Daoy (cell line): ENCODE measurements around the gene WDFY1. TPM values are rescaled to one million over a fixed set of nuclear protein-coding genes. Genes with fewer than 3 reads are reported as not detected.
A peak's percentile ranks its signal among the peaks of the same experiment; 100 is the strongest.
"Not testable (repeated sequence)": the region's sequence is repeated elsewhere in the genome, so short reads cannot be mapped to it uniquely, and the experiment has no call there.

Source experiments
- DNase-seq: peaks from one replicate; pipeline ENCODE4 v3.0.0-alpha.2; 2015; ENCODE audit warnings: low read depth
- total RNA-seq: library from RNA; depleted of rRNA; stranded (reverse); fragments of >200 nt; shearing (Covaris generic); gene quantifications from 2 replicates; pipeline ENCODE4 v1.2.3, GENCODE V29; 2014

WDFY1 gene
- total RNA-seq, 1 experiment from 2014 or later, result 24.3 TPM

DNA sequence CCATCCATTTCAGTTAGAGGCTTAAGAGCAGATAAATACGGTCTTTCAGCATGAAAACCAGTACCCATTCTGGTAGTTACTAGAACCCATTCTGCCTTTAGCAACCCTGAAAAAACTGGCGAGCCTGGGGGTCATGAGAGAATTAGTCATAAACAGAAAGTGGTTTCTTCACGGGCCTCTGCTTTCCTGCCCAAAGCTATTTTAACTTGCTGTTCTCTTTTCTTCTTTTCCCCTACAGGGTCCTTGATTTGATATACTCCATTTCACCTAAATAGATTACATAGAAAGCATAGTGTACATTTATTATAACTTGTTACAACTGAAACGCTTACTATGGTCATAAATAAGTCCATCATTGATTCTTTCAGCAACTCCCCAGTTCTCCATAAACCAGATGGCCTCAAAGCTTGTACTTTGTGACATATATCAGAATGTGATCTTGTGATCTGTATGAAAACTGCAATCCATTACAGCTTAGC, 48.3 kb downstream of the WDFY1 start:
- peak; percentile 54 for DNase-seq

DNA sequence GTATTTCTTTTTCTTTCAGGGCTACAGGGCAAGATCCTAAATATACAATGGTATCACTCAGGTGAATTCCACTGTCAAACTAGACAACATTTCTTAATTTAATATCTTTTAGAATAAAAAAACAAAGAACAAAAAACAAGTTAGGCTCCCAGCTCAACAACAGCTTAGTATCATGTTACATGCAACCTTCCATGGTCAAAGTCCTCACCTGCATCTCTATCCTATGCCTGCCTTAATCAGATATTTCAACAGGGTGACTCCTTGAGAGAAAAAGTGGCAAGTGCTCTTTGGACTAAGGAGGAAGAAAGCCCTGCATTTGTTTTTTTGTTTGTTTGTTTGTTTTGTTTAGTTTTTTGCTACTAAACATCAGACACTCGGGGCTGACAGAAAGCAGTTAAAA, 50.2 kb downstream of the WDFY1 start:
- no peak for DNase-seq

DNA sequence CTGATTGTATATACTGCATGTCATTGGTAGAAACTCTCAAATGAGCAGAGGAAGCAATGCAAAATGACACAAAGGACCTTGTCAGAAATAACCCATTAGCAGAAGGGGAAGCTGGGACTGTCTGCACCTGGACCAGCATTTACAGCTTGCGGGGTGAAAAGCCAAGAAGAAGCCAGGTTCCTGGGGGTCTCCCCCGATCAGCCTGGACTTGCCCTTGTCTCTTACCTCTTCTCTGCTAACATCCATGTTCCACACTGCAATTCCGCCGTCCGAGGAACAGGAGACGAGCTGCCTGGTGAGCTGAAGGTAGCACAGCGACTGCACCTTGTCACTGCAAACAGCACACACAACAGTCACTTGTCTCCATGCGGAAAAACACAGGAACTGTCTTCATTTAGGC, 51.1 kb downstream of the WDFY1 start:
- no peak for DNase-seq

DNA sequence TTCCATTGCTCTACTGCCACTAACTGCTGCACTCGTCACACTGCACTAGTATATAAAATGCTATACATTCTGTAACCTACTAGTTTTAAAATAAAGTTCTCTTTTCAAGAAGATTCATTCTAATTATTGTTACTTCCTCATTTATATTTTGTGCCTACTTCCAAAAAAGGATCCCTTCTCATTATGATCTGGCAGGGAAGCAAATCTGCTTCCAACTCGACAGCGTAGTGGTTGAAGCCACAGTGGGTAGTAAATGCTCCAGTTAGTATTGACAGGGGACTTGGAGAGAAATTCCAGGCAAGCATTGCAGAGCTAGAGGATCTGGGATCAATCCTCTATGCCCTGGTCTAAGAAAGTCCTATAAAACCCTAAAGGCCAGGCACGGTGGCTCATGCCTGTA, 54.4 kb downstream of the WDFY1 start:
- DNase-seq, result no peak

DNA sequence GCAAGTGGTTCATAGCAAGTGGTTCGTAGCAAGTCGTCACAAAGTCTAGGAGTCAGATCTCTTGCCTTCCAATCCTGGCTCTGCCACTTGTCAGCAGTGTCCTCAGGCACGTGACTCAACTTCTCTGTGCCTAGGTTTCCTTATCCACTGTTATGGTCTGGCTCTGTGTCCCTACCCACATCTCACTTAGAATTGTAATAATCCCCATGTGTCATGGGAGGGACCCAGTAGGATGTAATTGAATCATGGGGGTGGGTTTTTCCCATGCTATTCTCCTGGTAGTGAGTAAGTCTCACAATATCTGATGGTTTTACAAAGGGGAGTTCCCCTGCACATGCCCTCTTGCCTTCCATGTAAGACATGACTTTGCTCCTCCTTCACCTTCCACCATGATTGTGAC, 55.9 kb downstream of the WDFY1 start:
- DNase-seq, result no peak

DNA sequence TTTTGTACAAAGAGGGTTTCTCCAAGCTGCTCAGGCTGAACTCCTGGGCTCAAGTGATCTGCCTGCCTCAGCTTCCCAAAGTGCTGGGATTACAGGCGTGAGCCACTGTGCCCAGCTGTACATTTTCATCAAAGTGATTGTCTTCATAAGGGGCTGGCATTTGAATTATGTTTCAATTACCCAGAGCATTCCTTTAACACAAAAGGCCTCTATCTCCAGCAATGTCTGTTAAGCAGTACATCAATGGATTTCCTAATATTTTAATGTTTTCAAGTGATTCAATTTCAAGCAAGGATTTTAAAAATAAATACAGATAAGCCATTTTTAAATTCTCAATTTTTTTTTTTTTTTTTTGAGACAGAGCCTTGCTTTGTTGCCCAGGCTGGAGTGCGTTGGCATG, 56.9 kb downstream of the WDFY1 start:
- no peak for DNase-seq

DNA sequence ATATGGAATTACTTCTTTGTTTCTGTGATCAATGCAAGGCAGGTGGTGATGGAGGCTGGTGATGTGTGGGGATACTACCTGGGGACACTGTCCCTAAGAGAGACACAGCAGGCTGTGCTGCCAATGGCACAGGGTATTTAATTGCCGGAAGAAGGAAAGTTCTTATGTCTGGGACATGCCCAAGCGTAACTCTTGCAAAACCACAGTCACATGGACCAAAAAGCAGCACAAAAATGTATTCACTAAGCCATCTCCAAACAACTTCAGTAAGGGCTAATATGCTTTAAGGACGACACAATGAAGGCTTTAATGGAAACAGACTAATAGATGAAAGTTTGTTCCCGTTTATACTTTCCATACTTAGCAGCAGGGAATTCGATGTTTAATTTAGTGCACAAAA, 58.0 kb downstream of the WDFY1 start:
- DNase-seq, result no peak

DNA sequence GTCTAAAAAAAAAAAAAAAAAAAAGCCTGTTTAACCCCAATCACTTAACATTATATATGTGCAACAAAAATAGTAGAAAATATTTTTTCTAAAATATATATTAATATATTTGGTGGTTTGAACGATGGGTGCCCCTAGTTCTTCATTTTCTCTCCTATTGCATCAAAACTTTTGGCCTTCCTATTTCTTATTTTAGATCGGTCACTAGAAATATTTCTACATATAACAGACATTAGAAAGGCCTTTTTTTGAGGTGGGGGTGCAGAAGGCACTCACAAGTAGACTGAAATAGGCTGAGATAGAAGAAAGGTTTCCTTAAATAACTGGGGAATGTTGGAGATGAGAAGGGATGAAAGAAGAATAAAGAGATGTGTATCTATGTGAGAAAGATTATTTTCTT, 58.4 kb downstream of the WDFY1 start:
- DNase-seq, result no peak

DNA sequence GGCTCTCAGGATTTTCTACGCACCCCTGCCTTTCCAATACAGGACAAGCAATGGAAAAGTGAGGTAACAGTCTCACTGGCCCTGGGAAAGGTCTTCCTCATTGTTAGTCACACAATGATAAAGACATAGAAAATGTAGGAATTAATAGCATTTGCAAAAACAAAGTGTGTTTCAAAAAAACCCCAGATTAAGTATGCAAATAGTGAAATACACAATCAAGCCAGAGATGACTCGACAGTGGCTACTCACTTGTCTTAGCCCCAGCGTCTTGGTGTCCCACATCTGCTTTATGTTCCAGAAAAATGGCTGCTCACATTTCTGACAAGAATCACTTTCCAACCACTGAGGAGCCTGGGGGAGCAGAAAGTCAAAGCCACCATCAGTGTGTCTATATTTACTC, 60.7 kb downstream of the WDFY1 start:
- no peak for DNase-seq

DNA sequence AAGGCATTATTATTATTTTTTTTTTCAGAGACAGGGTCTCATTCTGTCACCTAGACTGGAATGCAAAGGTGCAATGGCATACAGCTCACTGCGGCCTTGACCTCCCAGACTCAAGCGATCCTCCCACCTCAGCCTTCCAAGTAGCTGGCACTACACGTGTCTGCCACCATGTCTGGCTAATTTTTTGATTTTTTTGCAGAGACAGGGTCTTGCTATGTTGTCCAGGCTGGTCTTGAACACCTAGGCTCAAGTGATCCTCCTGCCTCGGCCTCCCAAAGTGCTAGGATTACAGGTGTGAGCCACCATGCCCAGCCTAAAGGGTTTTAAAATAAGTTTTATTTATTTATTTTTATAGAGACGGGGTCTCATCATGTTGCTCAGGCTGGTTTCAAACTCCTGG, 62.4 kb downstream of the WDFY1 start:
- DNase-seq, result no peak

DNA sequence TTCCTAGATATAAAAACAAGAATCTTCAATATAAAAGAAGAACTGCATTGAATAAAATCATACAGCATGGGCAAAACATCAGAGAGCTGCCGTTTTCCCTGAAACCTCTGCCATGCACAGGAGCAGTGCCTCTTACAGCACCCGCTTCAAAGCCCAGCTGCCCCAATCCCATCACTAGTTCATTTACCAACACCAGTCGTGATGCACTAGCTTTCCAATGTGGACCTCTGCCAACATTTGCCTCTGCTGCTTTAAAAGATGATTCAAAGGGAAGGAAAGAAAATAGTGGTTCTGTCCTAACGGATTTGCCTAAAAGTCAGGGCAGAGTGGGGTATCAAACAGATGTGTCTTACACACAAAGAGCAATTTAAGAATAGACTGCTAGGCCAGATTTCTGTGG, 64.3 kb downstream of the WDFY1 start:
- no peak for DNase-seq

DNA sequence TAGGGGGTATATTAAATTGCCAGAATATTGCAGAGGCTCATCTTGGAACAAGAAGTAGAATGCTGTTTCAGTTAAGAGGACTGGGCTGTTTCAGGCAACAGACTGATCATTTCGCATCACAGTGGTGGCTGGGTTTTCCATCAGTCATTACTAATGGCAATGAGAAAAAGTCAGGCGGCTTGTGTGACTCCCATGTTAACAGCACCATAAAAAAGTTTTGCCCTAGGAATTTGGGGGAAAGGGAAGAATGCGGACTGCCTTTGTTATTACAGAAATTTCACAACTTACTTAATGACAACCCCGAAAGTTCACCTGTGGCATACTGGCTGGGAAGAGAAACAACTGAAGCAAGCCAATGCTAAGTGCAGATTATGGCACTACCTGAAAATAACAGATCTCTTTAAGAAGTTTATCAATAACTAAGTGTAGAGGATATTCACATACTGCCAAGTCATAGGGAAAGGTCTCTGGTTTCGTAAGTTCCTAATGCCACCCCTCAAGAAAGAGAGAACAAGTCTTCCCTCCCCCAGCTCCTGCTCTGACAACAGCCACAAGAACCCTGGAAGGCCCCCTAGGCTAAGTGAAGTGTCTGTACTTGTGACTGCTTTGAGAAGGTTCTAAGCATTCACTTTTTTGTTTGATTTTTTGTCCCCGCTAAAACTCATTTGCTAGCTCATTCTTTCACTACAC, 67.3 kb downstream of the WDFY1 start:
- no peak for DNase-seq

DNA sequence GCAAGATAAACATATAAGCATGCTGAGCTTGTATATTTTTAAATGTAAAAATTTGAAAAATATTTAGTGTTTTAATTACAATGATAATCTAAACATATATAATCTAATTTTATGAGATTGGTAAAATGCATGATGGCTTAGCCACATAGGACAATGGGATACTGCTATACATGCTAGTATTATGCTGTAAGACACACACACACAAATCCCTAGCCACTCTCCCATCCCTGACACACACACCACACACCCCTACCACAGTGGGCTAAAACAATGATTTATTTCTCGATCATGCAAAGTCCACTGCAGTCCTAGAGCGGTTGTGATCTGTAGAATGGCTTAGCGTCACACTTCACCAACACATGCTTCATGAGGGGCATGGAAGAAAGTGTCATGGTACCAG, 71.5 kb downstream of the WDFY1 start:
- DNase-seq, result no peak

DNA sequence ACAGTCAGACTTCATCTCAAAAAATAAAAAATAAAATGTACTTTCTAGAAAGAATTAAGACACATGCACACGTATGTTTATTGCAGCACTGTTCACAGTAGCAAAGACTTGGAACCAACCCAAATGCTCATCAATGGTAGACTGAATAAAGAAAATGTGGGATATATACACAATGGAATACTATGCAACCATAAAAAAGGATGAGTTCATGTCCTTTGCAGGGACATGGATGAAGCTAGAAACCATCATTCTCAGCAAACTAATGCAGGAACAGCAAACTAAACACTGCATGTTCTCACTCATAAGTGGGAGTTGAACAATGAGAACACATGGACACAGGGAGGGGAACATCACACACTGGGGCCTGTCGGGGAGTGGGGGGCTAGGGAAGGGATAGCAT, 72.4 kb downstream of the WDFY1 start:
- DNase-seq, result not testable (repeated sequence)

DNA sequence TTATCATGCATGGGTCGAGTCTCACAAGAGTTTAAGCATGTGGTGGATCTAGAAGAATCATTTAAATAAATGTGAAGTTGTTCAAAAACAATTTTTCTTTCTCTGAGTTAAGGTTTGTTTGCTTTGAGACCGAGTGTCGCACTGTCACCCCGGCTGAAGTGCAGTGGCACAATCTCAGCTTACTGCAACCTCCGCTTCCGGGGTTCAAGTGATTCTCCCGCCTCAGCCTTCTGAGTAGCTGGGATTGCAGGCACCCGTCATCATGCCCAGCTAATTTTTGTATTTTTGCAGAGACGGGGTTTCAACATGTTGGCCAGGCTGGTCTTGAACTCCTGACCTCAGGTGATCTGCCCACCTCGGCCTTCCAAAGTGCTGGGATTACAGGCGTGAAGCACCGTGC, 73.5 kb downstream of the WDFY1 start:
- not testable (repeated sequence) for DNase-seq

DNA sequence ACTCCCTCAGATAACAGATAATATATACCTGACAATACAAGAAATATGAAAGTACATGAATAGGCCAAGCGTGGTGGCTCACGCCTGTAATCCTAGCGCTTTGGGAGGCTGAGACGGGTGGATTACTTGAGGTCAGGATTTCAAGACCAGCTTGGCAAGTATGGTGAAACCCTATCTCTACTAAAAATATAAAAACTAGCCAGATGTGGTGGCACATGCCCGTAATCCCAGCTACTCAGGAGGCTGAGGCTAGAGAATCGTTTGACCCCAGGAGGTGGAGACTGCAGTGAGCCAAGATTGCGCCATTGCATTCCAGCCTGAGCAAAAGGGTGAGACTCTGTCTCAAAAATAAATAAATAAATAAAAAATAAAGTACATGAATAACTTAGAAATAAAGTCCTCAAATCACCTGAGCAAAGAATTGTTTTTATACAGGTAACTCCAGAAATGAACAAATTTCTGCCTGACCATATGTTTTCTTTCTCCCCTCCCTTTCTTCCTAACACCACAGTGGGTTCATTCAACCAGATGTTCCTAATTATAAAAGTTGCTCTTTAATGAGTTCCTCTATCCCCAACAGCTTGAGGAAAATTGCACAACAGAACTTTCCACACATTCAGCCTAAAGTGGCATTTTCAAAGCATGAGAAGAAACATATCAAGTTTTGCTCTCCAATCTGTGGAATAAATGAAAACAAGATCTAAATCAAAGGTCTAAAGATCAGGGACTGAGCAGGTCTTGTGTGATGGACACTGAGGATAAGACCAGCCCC, 74.1 kb downstream of the WDFY1 start:
- no peak for DNase-seq

DNA sequence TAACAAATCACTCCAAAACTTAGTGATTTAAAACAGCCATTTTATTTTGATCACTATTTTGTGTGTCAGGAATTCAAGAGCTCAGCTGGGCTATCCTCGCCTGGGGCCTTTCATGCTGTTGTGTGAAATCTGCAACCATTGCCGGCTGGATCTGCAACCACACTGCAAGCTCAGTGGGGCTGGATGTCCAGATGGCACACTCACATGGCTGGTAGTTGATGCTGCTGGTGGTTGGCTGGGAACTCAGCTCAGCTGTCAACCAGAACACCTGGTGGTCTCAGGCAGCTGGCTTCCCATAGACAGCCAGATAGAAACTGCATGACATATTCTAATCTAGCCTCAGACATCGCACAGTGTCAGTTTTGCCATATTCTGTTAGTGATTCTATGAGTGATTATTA, 77.1 kb downstream of the WDFY1 start:
- DNase-seq, result no peak

DNA sequence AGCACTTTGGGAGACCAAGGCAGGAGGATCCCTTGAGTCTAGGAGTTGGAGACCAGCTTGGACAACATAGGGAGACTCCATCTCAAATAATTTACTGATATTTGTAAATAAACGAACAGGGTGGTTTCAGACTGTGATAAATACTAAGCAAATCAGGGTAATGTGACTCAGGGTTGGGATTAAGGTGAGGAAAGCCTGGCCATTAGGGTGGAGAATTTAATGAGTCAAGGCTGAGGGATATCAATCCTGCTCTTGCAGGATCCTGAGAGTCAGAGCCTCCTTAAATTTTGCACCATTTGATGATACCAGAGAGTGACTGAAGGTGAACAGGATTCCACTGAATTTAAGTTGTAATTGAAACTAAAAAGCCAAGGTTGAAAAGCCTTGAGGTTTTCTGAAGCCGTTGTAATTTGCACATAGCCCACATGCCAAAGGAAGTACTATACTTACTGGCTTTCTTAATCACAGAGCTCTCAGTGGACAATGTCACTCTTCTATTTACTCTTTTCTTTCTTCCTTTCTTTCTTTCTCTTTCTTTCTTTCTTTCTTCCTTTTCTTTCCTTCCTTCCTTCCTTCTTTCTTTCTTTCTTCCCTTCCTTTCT, 79.1 kb downstream of the WDFY1 start:
- no peak for DNase-seq

DNA sequence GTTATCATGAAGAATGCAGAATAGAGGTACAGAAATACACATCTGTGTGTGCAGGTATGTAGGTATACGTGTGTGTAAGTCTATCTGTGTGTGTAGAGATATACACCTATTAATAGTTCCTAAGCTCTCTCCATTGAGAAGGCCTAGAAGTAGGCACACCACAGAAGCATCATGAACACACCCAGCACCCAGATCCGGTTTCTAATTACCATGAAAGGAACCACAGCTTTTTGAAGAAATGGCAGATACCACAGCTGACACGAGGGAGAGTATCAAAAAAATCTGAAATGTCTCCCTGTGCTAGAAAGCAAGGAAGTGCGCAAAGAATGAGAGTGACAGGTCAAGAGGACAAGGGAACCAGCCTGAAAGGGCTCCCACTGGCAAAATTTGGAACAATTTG, 80.0 kb downstream of the WDFY1 start:
- DNase-seq, result no peak

DNA sequence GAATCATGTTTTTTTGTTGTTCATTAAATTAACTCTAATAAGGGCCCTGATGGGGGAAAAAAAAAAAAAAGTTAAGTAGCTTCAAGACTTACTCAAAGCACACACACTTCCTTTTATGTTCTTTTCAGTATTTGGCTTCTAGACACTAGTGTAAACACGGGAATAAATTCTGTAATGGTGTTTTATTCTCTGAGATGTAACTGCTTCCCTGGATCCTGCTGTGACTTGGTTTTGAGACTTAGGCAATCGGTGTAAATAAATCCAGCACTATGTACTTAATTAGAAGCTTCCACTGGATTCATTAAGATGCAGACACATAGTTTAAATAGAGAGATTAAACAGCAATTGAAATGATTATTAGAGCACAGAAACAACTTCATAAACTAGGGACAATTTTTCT, 81.6 kb downstream of the WDFY1 start:
- no peak for DNase-seq

DNA sequence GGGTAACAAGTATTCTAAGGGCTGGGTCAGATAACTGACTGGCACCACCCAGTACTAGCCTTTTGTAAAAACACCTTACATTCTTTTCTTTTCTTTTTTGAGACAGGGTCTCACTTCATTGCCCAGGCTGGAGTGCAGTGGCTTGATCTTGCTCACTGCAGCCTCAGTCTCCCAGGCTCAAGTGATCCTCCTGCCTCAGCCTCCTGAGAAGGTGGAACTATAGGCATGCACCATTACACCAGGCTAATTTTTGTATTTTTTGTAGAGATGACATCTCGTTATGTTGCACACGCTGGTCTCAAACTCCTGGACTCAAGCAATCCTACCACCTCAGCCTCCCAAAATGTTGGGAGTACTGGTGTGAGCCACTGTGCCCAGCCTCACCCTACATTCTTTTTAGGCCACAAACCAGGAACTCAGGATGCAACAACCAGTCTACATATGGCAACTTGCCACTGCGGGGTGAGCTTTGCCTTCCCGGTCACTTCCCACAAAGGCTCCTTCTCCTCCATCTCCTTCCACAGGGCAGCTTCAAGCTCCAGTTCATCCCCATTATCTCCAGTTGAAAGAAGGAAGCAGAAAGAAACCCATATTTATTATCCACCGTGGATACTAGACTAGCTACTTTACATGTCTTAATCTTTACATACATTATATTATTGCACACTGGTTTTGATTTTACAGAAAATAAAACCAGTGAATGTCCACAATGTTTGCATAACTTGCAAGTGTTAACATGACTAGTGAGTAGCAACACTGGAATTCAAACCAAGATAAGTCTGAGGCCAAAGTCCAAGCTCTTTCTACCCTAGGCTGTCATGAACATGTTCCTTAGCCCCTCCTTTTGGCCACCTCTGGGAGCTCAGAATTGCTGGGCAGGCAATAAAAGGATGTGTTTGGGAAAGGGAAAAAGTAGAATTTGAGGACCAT, 84.1 kb downstream of the WDFY1 start:
- peak; percentile 76 for DNase-seq

DNA sequence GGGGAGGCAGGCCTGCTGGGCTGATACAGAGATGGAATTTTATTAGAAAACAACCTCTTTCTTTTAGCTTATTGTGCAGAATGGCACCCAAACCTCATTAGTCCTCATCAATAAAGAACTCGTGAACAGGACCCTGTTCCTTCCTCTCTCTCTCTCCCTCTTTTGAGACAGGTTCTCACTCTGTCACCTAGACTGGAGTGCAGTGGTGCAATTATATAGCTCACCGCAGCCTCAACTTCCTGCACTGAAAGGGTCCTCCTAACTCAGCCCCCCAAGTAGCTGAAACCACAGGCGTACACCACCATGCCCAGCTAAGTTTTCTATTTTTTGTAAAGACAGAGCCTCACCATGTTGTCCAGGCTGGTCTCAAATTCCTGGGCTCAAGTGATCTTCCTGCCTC, 86.1 kb downstream of the WDFY1 start:
- DNase-seq, result no peak
